NCI-H146 treated with DMSO at 0.1 percent for 48 hours (cell line): ENCODE results near the gene OGFOD1.

Experiments used
- DNase-seq: peaks from one replicate; lab custom pipeline; 2025; ENCODE audit not compliant: unreplicated experiment; lab: John Stamatoyannopoulos, UW

The OGFOD1 gene

GRCh38 chr16:56450986-56451752 lies at the start of gene OGFOD1, which contains the start of gene NUDT21:
Gene OGFOD1 (plus strand): TSS chr16:56451554. CDS start chr16:56451613, 59 bp downstream.
Gene NUDT21 (minus strand): TSS chr16:56451332. CDS start chr16:56451202, 130 bp downstream.
- peak; percentile 95 for DNase-seq

- no peak for DNase-seq
Observed at GRCh38 chr16:56405977-56406672, 45.2 kb upstream of the OGFOD1 start.

- no peak for DNase-seq
Observed at GRCh38 chr16:56408379-56409098, 42.8 kb upstream of the OGFOD1 start.

DNA sequence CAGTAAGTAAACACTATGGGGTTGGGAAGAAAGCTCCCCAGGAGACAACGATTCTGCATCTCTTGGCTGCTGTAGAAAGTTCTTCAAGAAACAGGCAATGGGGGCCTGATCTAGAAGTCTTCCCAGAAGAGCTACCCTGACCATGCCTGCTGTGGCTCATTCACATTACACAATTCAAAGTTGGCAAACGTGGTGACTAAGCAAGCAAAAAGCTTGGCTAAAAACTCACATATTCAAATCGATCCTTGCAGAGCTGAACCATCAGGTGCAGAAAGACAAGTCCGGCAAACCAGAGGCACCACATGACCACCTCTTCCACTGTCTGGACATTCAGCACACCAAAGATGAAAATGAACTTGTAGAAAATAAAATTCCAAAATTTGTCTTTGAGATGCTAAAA lies 42.2 kb upstream of the OGFOD1 start:
- no peak for DNase-seq

GRCh38 chr16:56411123-56411522 lies 40.2 kb upstream of the OGFOD1 start:
- DNase-seq: no peak

DNA sequence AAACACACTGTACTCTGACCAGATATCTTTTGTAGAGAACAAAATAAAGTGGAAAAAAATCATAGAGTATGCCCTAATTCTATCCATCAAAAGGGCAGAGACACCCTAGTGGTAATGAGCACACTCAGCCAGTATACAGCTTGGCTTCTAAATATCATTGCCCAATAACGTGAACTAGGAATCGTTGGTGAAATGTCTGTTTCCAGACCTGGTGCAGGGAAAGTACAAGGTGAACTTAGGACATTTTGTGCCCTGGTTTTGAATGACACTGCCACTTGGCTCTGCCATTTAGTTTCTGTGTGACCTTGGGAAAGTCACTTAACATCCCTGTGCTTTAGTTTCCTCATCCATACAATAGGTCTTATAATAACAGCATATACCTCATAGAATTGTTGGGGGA lies 39.7 kb upstream of the OGFOD1 start:
- DNase-seq: no peak

DNA sequence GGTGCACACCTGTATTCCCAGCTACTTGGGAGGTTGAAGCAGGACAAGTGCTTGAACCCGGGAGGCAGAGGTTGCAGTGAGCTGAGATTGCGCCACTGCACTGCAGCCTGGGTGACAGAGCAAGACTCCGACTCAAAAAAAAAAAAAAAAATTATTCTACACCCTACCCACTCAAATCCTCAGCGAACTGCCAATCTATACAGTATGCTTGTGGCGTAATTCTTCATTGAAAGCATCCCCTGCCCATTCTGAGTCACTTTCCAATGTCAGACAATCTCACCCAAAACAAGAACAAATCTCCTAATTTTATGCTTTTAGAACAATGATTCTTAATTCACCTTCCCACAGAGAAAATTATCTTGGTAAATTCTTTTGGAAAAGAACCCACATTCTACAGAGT lies 38.0 kb upstream of the OGFOD1 start:
- no peak for DNase-seq

DNA sequence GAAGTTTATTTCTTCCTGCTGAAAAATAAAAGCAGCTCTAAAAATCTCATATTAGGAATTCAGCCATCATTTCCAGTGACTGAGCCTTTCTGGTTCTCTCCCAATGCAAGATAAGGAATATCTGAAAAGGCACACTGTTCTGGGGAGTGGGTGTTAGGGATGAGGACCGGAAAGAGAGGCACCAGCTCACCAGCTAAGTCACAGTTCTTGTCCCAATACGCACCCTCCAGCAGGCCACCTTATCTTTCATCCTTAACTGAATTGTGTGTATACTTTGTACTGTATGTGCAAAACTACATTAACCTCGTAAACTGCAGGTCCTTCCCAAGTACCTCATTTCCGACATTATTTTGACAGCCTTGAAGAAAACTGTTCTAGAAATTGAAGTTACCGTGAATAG lies 37.0 kb upstream of the OGFOD1 start:
- DNase-seq: no peak

- DNase-seq: no peak
Observed at GRCh38 chr16:56415875-56416274, 35.5 kb upstream of the OGFOD1 start.

DNA sequence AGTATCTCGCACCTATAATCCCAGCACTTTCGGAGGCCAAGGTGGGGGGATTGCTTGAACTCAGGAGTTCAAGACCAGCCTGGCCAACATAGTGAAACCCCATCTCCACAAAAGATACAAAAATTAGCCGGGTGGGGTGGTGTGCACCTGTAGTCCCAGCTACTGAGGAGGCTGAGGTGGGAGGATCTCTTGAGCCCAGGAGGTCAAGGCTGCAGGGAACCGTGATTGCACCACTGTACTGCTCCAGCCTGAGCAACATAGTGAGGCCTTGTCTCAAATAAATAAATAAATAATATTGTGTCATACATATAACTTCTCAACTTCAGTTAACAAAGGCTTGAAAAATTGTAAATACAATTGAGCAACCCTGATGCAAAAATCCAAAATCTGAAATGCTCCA lies 34.2 kb upstream of the OGFOD1 start:
- no peak for DNase-seq

GRCh38 chr16:56419740-56420548 lies 31.4 kb upstream of the OGFOD1 start:
- no peak for DNase-seq

- no peak for DNase-seq
Observed at GRCh38 chr16:56420613-56421012, 30.7 kb upstream of the OGFOD1 start.

DNA sequence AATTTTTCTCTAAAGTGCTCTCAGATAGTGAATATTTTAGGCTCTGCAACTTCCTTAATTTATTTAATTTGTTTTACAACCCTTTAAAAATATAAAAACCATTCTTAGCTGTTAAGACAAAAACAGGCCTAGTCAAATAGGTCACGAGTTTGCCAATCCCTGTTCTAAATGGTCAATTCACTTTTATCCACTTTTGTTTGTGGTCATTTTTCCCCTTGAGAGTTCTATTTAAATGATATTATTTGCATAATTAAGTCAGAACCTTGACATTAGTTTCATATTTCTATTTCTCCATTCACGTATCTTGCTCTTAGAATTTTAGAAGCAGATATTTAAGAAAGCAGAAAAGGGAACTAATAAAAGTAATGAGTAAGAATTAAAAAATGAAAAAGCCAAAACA lies 30.0 kb upstream of the OGFOD1 start:
- no peak for DNase-seq

GRCh38 chr16:56421976-56422669 lies 29.2 kb upstream of the OGFOD1 start:
- DNase-seq: no peak

DNA sequence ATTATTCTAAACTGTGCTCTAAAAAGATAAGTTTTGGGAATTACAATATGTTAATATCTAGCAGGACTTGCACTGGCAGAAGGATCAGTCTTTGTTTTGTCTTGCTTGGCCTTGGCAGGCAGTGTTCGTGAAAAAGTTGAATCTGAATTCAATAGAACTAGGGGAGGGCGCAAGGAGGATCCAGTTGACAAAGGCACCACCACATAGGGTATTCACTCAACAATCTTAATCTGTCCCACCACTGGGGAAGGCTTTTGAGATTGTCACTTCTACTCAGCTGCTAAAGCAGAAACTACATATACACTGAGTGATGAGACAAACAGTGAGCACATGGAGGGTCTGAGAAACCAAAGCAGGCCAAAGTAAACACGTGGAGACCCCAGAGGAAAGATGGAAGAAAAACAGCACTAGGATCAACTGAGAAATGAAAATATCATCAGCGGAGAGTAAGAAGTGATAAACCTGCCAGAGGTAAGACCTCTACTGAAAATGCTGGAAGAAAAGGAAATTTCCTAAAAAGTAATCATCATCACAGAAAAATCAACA lies 28.4 kb upstream of the OGFOD1 start:
- DNase-seq: no peak

GRCh38 chr16:56423584-56424403 lies 27.6 kb upstream of the OGFOD1 start:
- no peak for DNase-seq

GRCh38 chr16:56424404-56424764 lies 27.0 kb upstream of the OGFOD1 start:
- DNase-seq: no peak

DNA sequence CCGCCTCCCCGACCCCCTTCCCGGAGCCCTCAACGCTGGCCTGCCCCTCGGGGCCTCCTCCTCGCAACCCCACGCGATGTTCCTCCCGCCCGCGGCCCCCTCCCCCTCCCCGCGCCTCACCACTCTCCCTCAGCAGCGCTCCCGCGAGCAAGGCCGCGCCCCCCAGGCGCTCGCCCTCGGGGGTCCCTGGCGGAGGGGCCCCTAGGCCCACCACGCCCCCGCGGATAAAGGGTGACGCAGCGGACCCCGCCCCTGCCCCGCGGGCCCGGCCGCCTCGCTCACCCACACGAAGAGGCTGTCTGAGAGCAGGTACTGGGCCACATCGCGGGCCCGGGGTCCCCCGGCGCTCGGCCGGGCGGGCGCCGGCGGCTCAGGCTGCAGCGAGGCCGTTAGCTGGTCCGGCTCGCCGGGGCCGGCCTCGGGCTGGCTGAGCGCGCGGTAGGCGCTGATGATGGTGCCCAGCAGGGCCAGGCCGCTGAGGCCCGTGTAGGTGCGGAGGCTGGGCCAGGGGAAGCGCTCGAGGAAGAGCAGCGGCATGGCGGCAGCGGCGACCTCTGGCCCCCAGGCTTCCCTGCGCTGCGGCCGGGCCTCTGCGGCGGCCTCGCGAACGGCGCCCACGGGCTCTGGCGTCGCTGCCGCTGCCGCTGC lies 26.4 kb upstream of the OGFOD1 start:
- no peak for DNase-seq

DNA sequence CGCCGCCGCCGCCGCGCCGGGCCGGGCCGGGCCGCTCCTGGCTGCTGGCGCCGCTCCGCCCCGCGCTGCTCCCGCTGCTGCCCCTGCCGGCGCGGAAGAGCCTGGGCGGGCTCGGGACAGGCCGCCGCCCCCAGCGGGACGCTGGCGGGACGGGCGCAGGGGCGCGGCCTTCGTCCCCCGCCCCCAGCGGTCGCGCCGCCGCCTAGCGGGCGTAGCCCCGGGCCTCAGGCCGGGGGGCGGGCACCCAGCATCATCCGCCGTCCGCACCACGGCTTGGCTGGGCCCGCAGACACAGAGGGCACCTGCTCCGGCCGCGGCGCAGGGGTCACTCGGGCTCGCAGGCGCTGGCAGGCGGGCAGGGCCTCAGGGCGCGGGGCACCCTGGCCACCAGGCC lies 25.9 kb upstream of the OGFOD1 start, which contains the start of gene AMFR:
AMFR (minus strand) TSS at position 107 of the 394 bp plus-strand sequence. CDS start 218 bp downstream, outside the sequence.
- DNase-seq: peak; percentile 21
